K562 (cell line): Measurements from ENCODE around the gene TSC22D1. TPM values are rescaled to one million over a fixed set of nuclear protein-coding genes. Genes with fewer than 3 reads are reported as not detected.

ENCODE experiments used
- ATAC-seq: fragments of 200-7000 bp; cut with Tn5 transposase; 3 replicates; pipeline ENCODE4 v1.9.1; 2020; ENCODE audit warnings: moderate library complexity
- BruUV-seq: library from RNA; stranded (reverse); fragments of 400-500 nt; replicated peaks from 2 replicates; lab custom pipeline; 2021; lab: Mats Ljungman, UMichigan
- CTCF ChIA-PET: fragments of 300-600 bp; formaldehyde crosslinking; extraction: SDS; loops from one replicate; lab custom pipeline; 2021; ENCODE audit warnings: low intra/inter-chr PET ratio; lab: Yijun Ruan, JAX
- POLR2A ChIA-PET: fragments of 300-600, 350-650 bp; sonication (Branson Sonifier 250); formaldehyde crosslinking; extraction: SDS; loops from one replicate; lab custom pipeline; 2021; ENCODE audit warnings: antibody characterized with exemption, inconsistent platforms; lab: Yijun Ruan, JAX
- DNase-seq, 4 experiments: peaks; one replicate each; pipeline versions ENCODE4 v3.0.0 to v3.0.0-alpha.2; 2011 to 2018; ENCODE audit warnings: low spot score in 3 of 4, mixed read lengths in 3 of 4; ENCODE audit errors: extremely low read depth in 1 of 4
- FAIRE-seq: peaks from 2 replicates; lab custom pipeline; 2011; peaks lifted over from hg19 to GRCh38; lab: Jason Lieb, UNC
- H2AFZ ChIP-seq: 2 replicates; pipeline ENCODE4 v1.6.0; 2011; ENCODE audit warnings: low read depth, low read length, control low read depth, inconsistent platforms
- H3K27ac ChIP-seq: fragments of 200-600 bp; 3 replicates; pipeline ENCODE4 v1.8.0; 2011; ENCODE audit warnings: low read depth, mild to moderate bottlenecking, control low read depth, inconsistent platforms, low read length, moderate library complexity, mixed read lengths; ENCODE audit errors: extremely low read depth
- H3K27me3 ChIP-seq, 2 experiments: fragments of 300-600 bp in 1 of 2; 2 replicates in 1 of 2; 3 replicates in 1 of 2; pipeline versions ENCODE4 v1.6.0 to v1.8.0; 2011; ENCODE audit warnings: inconsistent platforms in 2 of 2, low read length in 2 of 2, mild to moderate bottlenecking in 1 of 2, mixed read lengths in 1 of 2, moderate library complexity in 1 of 2; ENCODE audit not compliant: control insufficient read depth in 2 of 2, insufficient read depth in 2 of 2
- H3K36me3 ChIP-seq: fragments of 300-600 bp; 3 replicates; pipeline ENCODE4 v1.8.0; 2011; ENCODE audit warnings: mild to moderate bottlenecking, low read length, inconsistent platforms; ENCODE audit not compliant: control insufficient read depth, insufficient read depth
- H3K4me1 ChIP-seq, 2 experiments: fragments of 200-600 bp in 1 of 2; replicated peaks in 1 of 2; 2 replicates in 1 of 2; 3 replicates in 1 of 2; pipeline versions ENCODE4 v1.5.1 to v1.8.0; 2011; ENCODE audit warnings: inconsistent platforms in 2 of 2, low read length in 2 of 2, mild to moderate bottlenecking in 1 of 2, mixed read lengths in 1 of 2, moderate library complexity in 1 of 2; ENCODE audit not compliant: control insufficient read depth in 2 of 2, insufficient read depth in 2 of 2
- H3K4me2 ChIP-seq: 2 replicates; pipeline ENCODE4 v1.6.1; 2011; ENCODE audit warnings: low read length, control low read depth, inconsistent platforms, mixed read lengths; ENCODE audit not compliant: insufficient read depth
- H3K4me3 ChIP-seq: fragments of 200-600 bp; sonication (generic), shearing (Covaris generic); 2 replicates; pipeline ENCODE4 v1.5.1; 2016; ENCODE audit warnings: control low read depth, inconsistent platforms
- H3K79me2 ChIP-seq: fragments of 200-600 bp; 3 replicates; pipeline ENCODE4 v1.8.0; 2011; ENCODE audit warnings: low read length, inconsistent platforms; ENCODE audit not compliant: control insufficient read depth, insufficient read depth
- H3K9ac ChIP-seq, 2 experiments: 2 replicates each; pipeline versions ENCODE4 v1.6.0 to v1.6.1; 2011; ENCODE audit warnings: low read depth in 2 of 2, low read length in 2 of 2, control low read depth in 1 of 2, inconsistent platforms in 1 of 2, mild to moderate bottlenecking in 1 of 2, mixed read lengths in 1 of 2; ENCODE audit not compliant: insufficient read depth in 1 of 2
- H3K9me1 ChIP-seq: one replicate; pipeline ENCODE4 v1.6.0; 2011; ENCODE audit warnings: inconsistent platforms, mild to moderate bottlenecking, low read length, moderate library complexity; ENCODE audit not compliant: control insufficient read depth, insufficient read depth
- H3K9me3 ChIP-seq: replicated peaks from 2 replicates; pipeline ENCODE4 v1.5.1; 2011; ENCODE audit warnings: low read depth, low read length, inconsistent platforms; ENCODE audit not compliant: control insufficient read depth, insufficient read depth
- H4K20me1 ChIP-seq: replicated peaks from 2 replicates; pipeline ENCODE4 v1.6.1; 2011; ENCODE audit warnings: low read length, inconsistent platforms, mixed read lengths; ENCODE audit not compliant: control insufficient read depth, insufficient read depth
- CREM ChIP-seq: IDR thresholded peaks from 2 replicates; pipeline ENCODE4 v1.6.1; 2014; ENCODE audit warnings: antibody characterized with exemption, low read depth
- CXXC5 ChIP-seq: fragments of 250-450 bp; sonication (Bioruptor Pico); IDR thresholded peaks from 2 replicates; pipeline ENCODE4 v1.8.0; 2022; ENCODE audit warnings: inconsistent platforms, mild to moderate bottlenecking, moderate library complexity
- FOSL1 ChIP-seq: fragments of 200-800 bp; sonication (Bioruptor generic); conservative IDR thresholded peaks from 2 replicates; pipeline ENCODE4 v1.6.1; 2016; ENCODE audit warnings: missing genetic modification characterization, missing compliant biosample characterization
- MXI1 ChIP-seq: IDR thresholded peaks from 2 replicates; pipeline ENCODE4 v1.6.1; 2011; ENCODE audit warnings: low read depth, mild to moderate bottlenecking, improper control_type of control experiment, low read length
- NBN ChIP-seq: fragments of 450-650 bp; IDR thresholded peaks from 2 replicates; pipeline ENCODE4 v1.6.1; 2016; ENCODE audit warnings: low read depth, mild to moderate bottlenecking
- STAG1 ChIP-seq: sonication (generic); formaldehyde crosslinking; IDR thresholded peaks from 2 replicates; pipeline ENCODE4 v1.5.0; 2020; ENCODE audit warnings: missing genetic modification reagents, borderline replicate concordance
- TAF1 ChIP-seq: IDR thresholded peaks from 2 replicates; pipeline ENCODE4 v1.6.1; 2011; ENCODE audit warnings: mild to moderate bottlenecking, low read length, moderate library complexity; ENCODE audit not compliant: insufficient read depth, control insufficient read depth, severe bottlenecking; ENCODE audit errors: extremely low read depth
- TAF9B ChIP-seq: fragments of 450-650 bp; IDR thresholded peaks from 2 replicates; pipeline ENCODE4 v1.6.1; 2018; ENCODE audit warnings: mild to moderate bottlenecking; ENCODE audit not compliant: partially characterized antibody
- ZNF12 ChIP-seq: sonication (generic); formaldehyde crosslinking; IDR thresholded peaks from 2 replicates; pipeline ENCODE4 v1.4.0; 2020; ENCODE audit warnings: mild to moderate bottlenecking, missing genetic modification reagents
- ZNF780A ChIP-seq: fragments of 250-450 bp; sonication (Bioruptor Pico); IDR thresholded peaks from 2 replicates; pipeline ENCODE4 v1.5.0; 2021; ENCODE audit warnings: mild to moderate bottlenecking
- WGBS: fragments of 100-300 bp; shearing (Covaris generic); methylation state at CpG from one replicate; pipeline ENCODE4 v1.1.6; 2016; ENCODE audit warnings: low coverage, mixed read lengths; ENCODE audit not compliant: insufficient coverage; ENCODE audit errors: missing lambda C conversion rate; 5-methylcytosine and 5-hydroxymethylcytosine counted together
- in situ Hi-C: fragments of 300-500 bp; cut with MboI; formaldehyde crosslinking; loops from 4 replicates; pipeline ENCODE4 v1.15.0; 2018; ENCODE audit warnings: inconsistent platforms, mixed read lengths
- intact Hi-C: fragments of 100-400 bp; cut with micrococcal nuclease; formaldehyde crosslinking; loops from 2 replicates; pipeline ENCODE4 v1.14.2; 2022
- polyA plus RNA-seq, 8 experiments: library from polyadenylated mRNA; depleted of rRNA in 4 of 8; stranded (reverse) in 5 of 8; unstranded in 3 of 8; fragments of >200 nt; fragmentation: Nextera tagmentation in 2 of 8; fragmentation: Illumina TruSeq in 1 of 8; extraction: Ambion mirVana in 2 of 8; extraction: Trizol in 1 of 8; gene quantifications; 2 replicates each; pipeline versions ENCODE4 v1.2.1 to v1.2.3, GENCODE V29; 2011 to 2014; ENCODE audit warnings: inconsistent platforms in 1 of 8, missing spikeins in 1 of 8
- total RNA-seq, 7 experiments: library from RNA; depleted of rRNA in 6 of 7; stranded (reverse); fragments of >200 nt in 6 of 7; fragmentation: Illumina TruSeq in 2 of 7; extraction: Trizol in 2 of 7; gene quantifications; 2 replicates each; pipeline versions ENCODE4 v1.2.1 to v1.2.3, GENCODE V29; 2011 to 2021; ENCODE audit warnings: low replicate concordance in 1 of 7
- TF ChIP-seq, protein P1 (sequence below): fragments of 450-650 bp; formaldehyde crosslinking; IDR thresholded peaks from 2 replicates; pipeline ENCODE4 v1.4.0; 2022; ENCODE audit warnings: missing genetic modification characterization
- TF ChIP-seq, protein P2 (sequence below), 2 experiments: fragments of 450-650 bp in 1 of 2; sonication (generic) in 1 of 2; formaldehyde crosslinking in 1 of 2; IDR thresholded peaks in 1 of 2; conservative IDR thresholded peaks in 1 of 2; 2 replicates each; pipeline versions ENCODE4 v1.6.1 to v1.8.1; 2016 to 2023; ENCODE audit warnings: mild to moderate bottlenecking in 2 of 2, moderate library complexity in 2 of 2, inconsistent platforms in 1 of 2, missing genetic modification reagents in 1 of 2

TSC22D1 gene
- total and polyA plus RNA-seq, 9 of the 15 experiments (the other 6 are each of a cell fraction or from before 2014, with no cell fraction given): 2.6 to 19.8 (median 8.4) TPM

DNA sequence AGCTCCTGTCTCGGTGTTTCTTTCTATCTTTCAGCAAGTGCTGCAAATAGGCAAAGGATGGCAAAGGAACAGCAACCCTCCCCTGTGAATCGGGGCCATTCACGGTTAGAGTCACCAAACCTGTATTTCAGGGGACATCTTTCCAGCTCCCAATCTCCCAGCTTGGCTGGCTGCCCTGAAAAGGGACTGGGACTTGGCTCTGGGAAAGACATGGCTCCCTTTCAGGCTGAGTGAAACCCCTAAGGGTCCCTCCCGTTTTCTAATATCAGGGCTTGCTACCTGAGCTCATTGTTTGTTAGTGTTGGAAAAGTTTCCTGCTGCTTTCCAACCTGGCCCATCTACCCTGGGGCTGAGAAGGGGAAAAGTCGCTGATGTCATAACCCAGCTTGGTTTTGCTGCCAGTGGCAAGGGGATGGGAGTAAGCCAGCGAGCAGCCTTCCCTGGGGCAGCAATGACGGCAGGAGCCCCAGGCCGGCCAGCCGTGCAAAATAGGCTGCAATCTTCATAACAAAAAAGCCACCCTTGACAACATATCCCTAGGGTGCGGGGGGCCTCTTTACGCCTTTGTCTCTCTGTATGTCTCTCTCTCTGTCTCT, 172.6 kb downstream of the TSC22D1 start:
- FAIRE-seq (no peak), DNase-seq (no peak), ATAC-seq (no peak)
- CTCF ChIA-PET: interaction anchor here (0.6 kb wide), 1 partner anchor 13 kb away, joined by 3 read pairs; no protein-coding TSS in a partner anchor
- Histone ChIP-seq H3K79me2 (no peaks in the 10 kb centered on the region), H4K20me1 (no peaks in the 10 kb centered on the region), H3K9me3 (no peaks in the 10 kb centered on the region), H3K4me1 (peaks cover 5 to 6% of the 10 kb centered on the region in 2 experiments; a peak in 4 of 5 replicates), H2AFZ (no peak overlapping the region), H3K9ac (no peak overlapping the region), H3K36me3 (no peaks in the 10 kb centered on the region), H3K27ac (no peak overlapping the region), H3K27me3 (no peaks in the 10 kb centered on the region; a peak in 1 of 5 replicates), H3K4me2 (no peak overlapping the region), H3K9me1 (no peaks in the 10 kb centered on the region), H3K4me3 (no peak overlapping the region)
- in situ Hi-C loops: no loop called here
- intact Hi-C loops: no loop called here
- 41% methylated on average over 10 of the region's 11 CpGs for WGBS
- TF ChIP-seq NBN: no peak
- TF ChIP-seq CXXC5 (CRISPR knock-in tag): no peak
- no peak for TF ChIP-seq TAF9B
- TF ChIP-seq ZNF12 (CRISPR knock-in tag): no peak
- TF ChIP-seq ZNF780A (CRISPR knock-in tag): no peak
- TF ChIP-seq MXI1: no peak
- no peak for TF ChIP-seq TAF1
- TF ChIP-seq, protein P1, sequence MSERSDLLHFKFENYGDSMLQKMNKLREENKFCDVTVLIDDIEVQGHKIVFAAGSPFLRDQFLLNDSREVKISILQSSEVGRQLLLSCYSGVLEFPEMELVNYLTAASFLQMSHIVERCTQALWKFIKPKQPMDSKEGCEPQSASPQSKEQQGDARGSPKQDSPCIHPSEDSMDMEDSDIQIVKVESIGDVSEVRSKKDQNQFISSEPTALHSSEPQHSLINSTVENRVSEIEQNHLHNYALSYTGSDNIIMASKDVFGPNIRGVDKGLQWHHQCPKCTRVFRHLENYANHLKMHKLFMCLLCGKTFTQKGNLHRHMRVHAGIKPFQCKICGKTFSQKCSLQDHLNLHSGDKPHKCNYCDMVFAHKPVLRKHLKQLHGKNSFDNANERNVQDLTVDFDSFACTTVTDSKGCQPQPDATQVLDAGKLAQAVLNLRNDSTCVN (CRISPR knock-in tag): no peak
- TF ChIP-seq CREM: no peak
- TF ChIP-seq STAG1 (CRISPR knock-in tag): no peak
- no peak for TF ChIP-seq FOSL1
- TF ChIP-seq, protein P2, sequence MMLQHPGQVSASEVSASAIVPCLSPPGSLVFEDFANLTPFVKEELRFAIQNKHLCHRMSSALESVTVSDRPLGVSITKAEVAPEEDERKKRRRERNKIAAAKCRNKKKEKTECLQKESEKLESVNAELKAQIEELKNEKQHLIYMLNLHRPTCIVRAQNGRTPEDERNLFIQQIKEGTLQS (IDR thresholded peaks at IDR 0.05): no peak
- TF ChIP-seq, protein P2 (CRISPR knock-in tag; conservative IDR thresholded peaks at IDR 0.05): no peak
- POLR2A ChIA-PET: interaction anchor here (0.7 kb wide), 1 partner anchor 15 kb away, joined by 3 read pairs; no protein-coding TSS in a partner anchor
- no TSS peak for BruUV-seq
